ENCODE data around the gene BCR.

The BCR gene

GRCh38 chr22:23175817-23176644, 4.3 kb upstream of the BCR start:
- Histone ChIP-seq H2AFZ (ENCODE audit: low read depth) (no peak overlapping the region), H3K27ac (no peak overlapping the region), H3K4me2 (no peak overlapping the region), H3K79me2 (ENCODE audit: insufficient read depth, low read depth) (no peaks in the 10 kb centered on the region), H3K36me3 (ENCODE audit: insufficient read depth) (no peaks in the 10 kb centered on the region), H3K4me3 (IDR thresholded peaks at IDR 0.05; ENCODE audit: insufficient read depth, low read depth, low read length) (no peak overlapping the region), H4K20me1 (ENCODE audit: insufficient read depth) (no peaks in the 10 kb centered on the region), H3K4me1 (ENCODE audit: low read depth, poor library complexity, severe bottlenecking) (peaks cover 34% of the 10 kb centered on the region), H3K9ac (no peak overlapping the region), H3K27me3 (ENCODE audit: insufficient read depth, low read depth) (no peaks in the 10 kb centered on the region)
- no peak for TF ChIP-seq CTCF (conservative IDR thresholded peaks at IDR 0.05; ENCODE audit: low read depth, low read length)

- Histone ChIP-seq H3K79me2 (ENCODE audit: insufficient read depth, low read depth) (peaks cover 5% of the 10 kb centered on the region), H3K4me1 (ENCODE audit: low read depth, poor library complexity, severe bottlenecking) (peaks cover 34% of the 10 kb centered on the region), H3K4me3 (IDR thresholded peaks at IDR 0.05; ENCODE audit: insufficient read depth, low read depth, low read length) (no peak overlapping the region), H3K4me2 (no peak overlapping the region), H3K36me3 (ENCODE audit: insufficient read depth) (no peaks in the 10 kb centered on the region), H3K27me3 (ENCODE audit: insufficient read depth, low read depth) (no peaks in the 10 kb centered on the region), H4K20me1 (ENCODE audit: insufficient read depth) (no peaks in the 10 kb centered on the region), H3K9ac (no peak overlapping the region), H2AFZ (ENCODE audit: low read depth) (no peak overlapping the region), H3K27ac (no peak overlapping the region)
- TF ChIP-seq CTCF (conservative IDR thresholded peaks at IDR 0.05; ENCODE audit: low read depth, low read length): no peak
Observed at GRCh38 chr22:23176645-23177027, 3.7 kb upstream of the BCR start.

GRCh38 chr22:23177197-23177596, 3.1 kb upstream of the BCR start:
- H2AFZ ChIP-seq (ENCODE audit: low read depth): no peak overlapping the region
- H3K9ac ChIP-seq: no peak overlapping the region
- no peaks in the 10 kb centered on the region for H3K36me3 ChIP-seq (ENCODE audit: insufficient read depth)
- H3K4me3 ChIP-seq (IDR thresholded peaks at IDR 0.05; ENCODE audit: insufficient read depth, low read depth, low read length): no peak overlapping the region
- no peaks in the 10 kb centered on the region for H4K20me1 ChIP-seq (ENCODE audit: insufficient read depth)
- no peak overlapping the region for H3K4me2 ChIP-seq
- no peak for TF ChIP-seq CTCF (conservative IDR thresholded peaks at IDR 0.05; ENCODE audit: low read depth, low read length)
- no peak overlapping the region for H3K27ac ChIP-seq
- peaks cover 34% of the 10 kb centered on the region for H3K4me1 ChIP-seq (ENCODE audit: low read depth, poor library complexity, severe bottlenecking)
- H3K27me3 ChIP-seq (ENCODE audit: insufficient read depth, low read depth): no peaks in the 10 kb centered on the region
- H3K79me2 ChIP-seq (ENCODE audit: insufficient read depth, low read depth): peaks cover 11% of the 10 kb centered on the region

- H3K4me2 ChIP-seq: peak overlapping the region; percentile 71; the same call in 1 of the 2 replicates
- H3K27me3 ChIP-seq (ENCODE audit: insufficient read depth, low read depth): no peaks in the 10 kb centered on the region
- peaks cover 31% of the 10 kb centered on the region for H3K4me1 ChIP-seq (ENCODE audit: low read depth, poor library complexity, severe bottlenecking)
- H3K36me3 ChIP-seq (ENCODE audit: insufficient read depth): no peaks in the 10 kb centered on the region
- H4K20me1 ChIP-seq (ENCODE audit: insufficient read depth): no peaks in the 10 kb centered on the region
- TF ChIP-seq CTCF (conservative IDR thresholded peaks at IDR 0.05; ENCODE audit: low read depth, low read length): peak; percentile 93
- no peak overlapping the region for H3K9ac ChIP-seq
- no peak overlapping the region; the same call in 1 of the 2 replicates for H2AFZ ChIP-seq (ENCODE audit: low read depth)
- peaks cover 25% of the 10 kb centered on the region for H3K79me2 ChIP-seq (ENCODE audit: insufficient read depth, low read depth)
- no peak overlapping the region; the same call in 1 of the 2 replicates for H3K27ac ChIP-seq
- H3K4me3 ChIP-seq (IDR thresholded peaks at IDR 0.05; ENCODE audit: insufficient read depth, low read depth, low read length): no peak overlapping the region
Observed at GRCh38 chr22:23178512-23179254, 1.6 kb upstream of the BCR start.
